ENCODE measurements around the gene CCDC40. TPM values are rescaled to one million over a fixed set of nuclear protein-coding genes. Genes with fewer than 3 reads are reported as not detected.

CCDC40 gene
- total RNA-seq (ENCODE audit: low replicate concordance), result 7.7 and 11.8 TPM in 2 replicates

DNA sequence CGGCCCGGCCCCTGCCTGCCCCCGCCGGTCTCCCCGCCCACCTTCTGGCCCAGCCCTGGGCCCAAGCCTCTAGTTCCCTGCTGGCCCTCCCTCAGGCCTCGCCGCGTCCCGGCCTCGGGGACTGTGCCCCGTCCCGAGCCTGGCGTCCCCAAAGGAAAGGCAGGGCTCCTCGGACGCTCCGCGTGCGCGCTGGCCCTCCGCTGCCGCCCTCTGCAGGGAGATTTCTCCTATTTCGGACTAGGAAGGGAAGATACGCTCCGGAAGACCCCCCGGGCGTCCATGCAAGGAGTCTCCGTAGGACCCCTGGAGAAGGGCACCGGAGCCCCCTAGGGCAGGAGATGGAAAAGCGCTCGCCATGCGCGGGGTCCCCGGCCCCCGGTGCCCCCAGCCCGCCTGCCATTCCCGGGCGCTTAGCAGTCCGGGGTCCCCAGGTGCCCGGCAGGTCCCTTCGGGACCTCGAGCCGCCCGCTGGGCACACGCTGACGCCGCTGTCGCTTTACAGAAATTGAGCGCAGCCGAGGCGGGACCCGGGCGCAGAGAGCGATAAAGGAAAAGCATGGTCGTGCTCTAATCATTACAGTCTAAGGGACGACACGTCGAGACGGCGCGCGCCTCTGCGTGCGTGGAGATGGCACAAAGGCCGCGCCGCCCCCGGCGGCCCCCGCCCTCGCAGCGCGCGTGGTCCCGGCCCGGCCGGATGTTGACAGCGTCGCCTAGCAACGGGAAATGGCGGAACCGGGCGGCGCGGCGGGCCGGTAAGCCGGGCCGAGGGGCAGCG is at the start of gene CCDC40:
CCDC40 (plus strand) TSS at position 706 of the 778 bp plus-strand sequence; CDS start at position 727, 21 bp downstream.
- Mint-ChIP-seq H3K36me3 (peaks cover 15% of the 10 kb centered on the region), H3K27ac (peak within 1 kb of the TSS; percentile 98), H3K4me1 (peaks cover 44% of the 10 kb centered on the region), H3K4me3 (peak within 1 kb of the TSS; percentile 95), H3K9me3 (no peaks in the 10 kb centered on the region), H3K27me3 (ENCODE audit: insufficient read depth, low read depth) (peaks cover 6% of the 10 kb centered on the region)
- Histone ChIP-seq H2AFZ (replicated peaks) (peak within 1 kb of the TSS; percentile 80), H3K4me3 (peak within 1 kb of the TSS; percentile 72), H3K36me3 (peaks cover 5% of the 10 kb centered on the region), H3F3A (ENCODE audit: low read depth) (peaks cover 23% of the 10 kb centered on the region), H3K27ac (peak within 1 kb of the TSS; percentile 57), H3K4me2 (peak within 1 kb of the TSS; percentile 88), H3K79me2 (ENCODE audit: low read depth) (peaks cover 42% of the 10 kb centered on the region), H3K9me3 (ENCODE audit: low read depth) (no peaks in the 10 kb centered on the region), H3K4me1 (peaks cover 12% of the 10 kb centered on the region), H4K20me1 (ENCODE audit: low read depth) (peaks cover 39% of the 10 kb centered on the region), H3K9ac (peak within 1 kb of the TSS; percentile 28), H3K27me3 (peaks cover 11% of the 10 kb centered on the region)
- TF ChIP-seq CTCF (IDR thresholded peaks at IDR 0.05) (peak; percentile 25), EZH2 (IDR thresholded peaks at IDR 0.05) (no peak), EZH2phosphoT487 (IDR thresholded peaks at IDR 0.05) (no peak)
- DNase-seq (ENCODE audit: low spot score), result peak; percentile 94

- Histone ChIP-seq H3K27ac (no peak overlapping the region), H3K27me3 (peaks cover 4% of the 10 kb centered on the region), H3K4me2 (no peak overlapping the region)
Observed at GRCh38 chr17:79987187-79987934, 49.1 kb upstream of the CCDC40 start.

GRCh38 chr17:79987935-79988184 is 48.6 kb upstream of the CCDC40 start:
- no peaks in the 10 kb centered on the region for H3F3A ChIP-seq (ENCODE audit: low read depth)
- DNase-seq (ENCODE audit: low spot score), result no peak
- peaks cover 9% of the 10 kb centered on the region for H3K79me2 ChIP-seq (ENCODE audit: low read depth)
- no peaks in the 10 kb centered on the region for H3K9me3 Mint-ChIP-seq
- no peaks in the 10 kb centered on the region for H3K36me3 ChIP-seq
- no peak overlapping the region for H3K4me3 ChIP-seq
- no peak overlapping the region for H3K9ac ChIP-seq
- H3K36me3 Mint-ChIP-seq, result peaks cover 5% of the 10 kb centered on the region
- peaks cover 25% of the 10 kb centered on the region for H3K4me1 ChIP-seq
- H3K27me3 ChIP-seq, result peaks cover 9% of the 10 kb centered on the region
- H4K20me1 ChIP-seq (ENCODE audit: low read depth), result peaks cover 64% of the 10 kb centered on the region
- H3K27me3 Mint-ChIP-seq (ENCODE audit: insufficient read depth, low read depth), result peaks cover 8% of the 10 kb centered on the region
- no peak overlapping the region for H3K27ac Mint-ChIP-seq
- H3K4me2 ChIP-seq, result no peak overlapping the region
- no peak overlapping the region for H2AFZ ChIP-seq (replicated peaks)
- TF ChIP-seq EZH2 (IDR thresholded peaks at IDR 0.05), result no peak
- no peak for TF ChIP-seq EZH2phosphoT487 (IDR thresholded peaks at IDR 0.05)
- no peak for TF ChIP-seq CTCF (IDR thresholded peaks at IDR 0.05)
- no peaks in the 10 kb centered on the region for H3K9me3 ChIP-seq (ENCODE audit: low read depth)
- no peak overlapping the region for H3K4me3 Mint-ChIP-seq
- H3K27ac ChIP-seq, result no peak overlapping the region
- peaks cover 57% of the 10 kb centered on the region for H3K4me1 Mint-ChIP-seq

More at GRCh38 chr17:79987187-79987934, 49.1 kb upstream of the CCDC40 start:
- Histone ChIP-seq H3K9me3 (ENCODE audit: low read depth) (no peaks in the 10 kb centered on the region), H3F3A (ENCODE audit: low read depth) (no peaks in the 10 kb centered on the region), H4K20me1 (ENCODE audit: low read depth) (peaks cover 61% of the 10 kb centered on the region), H3K9ac (no peak overlapping the region), H3K4me3 (no peak overlapping the region), H3K4me1 (peaks cover 25% of the 10 kb centered on the region), H2AFZ (replicated peaks) (no peak overlapping the region), H3K36me3 (no peaks in the 10 kb centered on the region), H3K79me2 (ENCODE audit: low read depth) (peaks cover 9% of the 10 kb centered on the region)
- no peak overlapping the region for H3K4me3 Mint-ChIP-seq
- H3K9me3 Mint-ChIP-seq, result no peaks in the 10 kb centered on the region
- H3K4me1 Mint-ChIP-seq, result peaks cover 54% of the 10 kb centered on the region
- peak; percentile 30 for DNase-seq (ENCODE audit: low spot score)
- no peak for TF ChIP-seq CTCF (IDR thresholded peaks at IDR 0.05)
- TF ChIP-seq EZH2phosphoT487 (IDR thresholded peaks at IDR 0.05), result no peak
- no peak for TF ChIP-seq EZH2 (IDR thresholded peaks at IDR 0.05)
- H3K36me3 Mint-ChIP-seq, result peaks cover 5% of the 10 kb centered on the region
- no peak overlapping the region for H3K27ac Mint-ChIP-seq
- peaks cover 5% of the 10 kb centered on the region for H3K27me3 Mint-ChIP-seq (ENCODE audit: insufficient read depth, low read depth)
